ENCODE results near the gene DNAJC1.
A peak's percentile ranks its signal among the peaks of the same experiment; 100 is the strongest.
"Not testable (repeated sequence)": the region's sequence is repeated elsewhere in the genome, so short reads cannot be mapped to it uniquely, and the experiment has no call there.

DNAJC1 gene

GRCh38 chr10:22023508-22023907 lies 20.0 kb upstream of the DNAJC1 start:
- DNase-seq (ENCODE audit: low spot score in 2 of 2), result no peak
- Histone ChIP-seq H3K4me1 (no peaks in the 10 kb centered on the region), H3K9me3 (no peaks in the 10 kb centered on the region), H3K27me3 (ENCODE audit: low read depth) (no peaks in the 10 kb centered on the region), H3K4me3 (no peak overlapping the region), H3K36me3 (replicated peaks) (no peaks in the 10 kb centered on the region)
- in situ Hi-C loops (cut with MboI; ENCODE audit: low sequenced_read_pairs), result no loop called here

GRCh38 chr10:22022257-22023032 lies 18.9 kb upstream of the DNAJC1 start:
- DNase-seq (ENCODE audit: low spot score in 2 of 2), result no peak
- Histone ChIP-seq H3K4me3 (no peak overlapping the region), H3K36me3 (replicated peaks) (no peaks in the 10 kb centered on the region), H3K9me3 (no peaks in the 10 kb centered on the region), H3K4me1 (no peaks in the 10 kb centered on the region), H3K27me3 (ENCODE audit: low read depth) (no peaks in the 10 kb centered on the region)
- in situ Hi-C loops (cut with MboI; ENCODE audit: low sequenced_read_pairs), result no loop called here

GRCh38 chr10:22021144-22021543 lies 17.6 kb upstream of the DNAJC1 start:
- H3K4me1 ChIP-seq; H3K36me3 ChIP-seq (replicated peaks); H3K9me3 ChIP-seq; H3K27me3 ChIP-seq (ENCODE audit: low read depth); in situ Hi-C loops (cut with MboI; ENCODE audit: low sequenced_read_pairs); H3K4me3 ChIP-seq; DNase-seq (ENCODE audit: low spot score in 2 of 2): not testable (repeated sequence)

GRCh38 chr10:22017283-22018020 lies 13.9 kb upstream of the DNAJC1 start:
- Histone ChIP-seq H3K4me3 (no peak overlapping the region), H3K9me3 (no peaks in the 10 kb centered on the region), H3K4me1 (no peaks in the 10 kb centered on the region), H3K36me3 (replicated peaks) (no peaks in the 10 kb centered on the region), H3K27me3 (ENCODE audit: low read depth) (no peaks in the 10 kb centered on the region)
- in situ Hi-C loops (cut with MboI; ENCODE audit: low sequenced_read_pairs), result no loop called here
- no peak for DNase-seq (ENCODE audit: low spot score in 2 of 2)

- Histone ChIP-seq H3K4me3 (no peak overlapping the region), H3K4me1 (peaks cover under 1% of the 10 kb centered on the region), H3K36me3 (replicated peaks) (no peaks in the 10 kb centered on the region), H3K9me3 (no peaks in the 10 kb centered on the region), H3K27me3 (ENCODE audit: low read depth) (no peaks in the 10 kb centered on the region)
- in situ Hi-C loops (cut with MboI; ENCODE audit: low sequenced_read_pairs), result no loop called here
- no peak for DNase-seq (ENCODE audit: low spot score in 2 of 2)
Observed at GRCh38 chr10:22016046-22016705, 12.6 kb upstream of the DNAJC1 start.

- H3K27me3 ChIP-seq (ENCODE audit: low read depth), result no peaks in the 10 kb centered on the region
- in situ Hi-C loops (cut with MboI; ENCODE audit: low sequenced_read_pairs), result no loop called here
- DNase-seq (ENCODE audit: low spot score in 2 of 2), result peak in 1 of 2 experiments; percentile 24
- no peaks in the 10 kb centered on the region; the same call in 1 of the 2 replicates for H3K9me3 ChIP-seq
- H3K36me3 ChIP-seq (replicated peaks), result no peaks in the 10 kb centered on the region
- no peak overlapping the region for H3K4me3 ChIP-seq
- H3K4me1 ChIP-seq, result peaks cover 4% of the 10 kb centered on the region
Observed at GRCh38 chr10:22010973-22011408, 7.5 kb upstream of the DNAJC1 start.

GRCh38 chr10:22010539-22010938 lies 7.0 kb upstream of the DNAJC1 start:
- no peak overlapping the region for H3K4me3 ChIP-seq
- peaks cover 4% of the 10 kb centered on the region for H3K4me1 ChIP-seq
- no peak for DNase-seq (ENCODE audit: low spot score in 2 of 2)
- no peaks in the 10 kb centered on the region for H3K36me3 ChIP-seq (replicated peaks)
- in situ Hi-C loops (cut with MboI; ENCODE audit: low sequenced_read_pairs), result no loop called here
- no peaks in the 10 kb centered on the region; the same call in 1 of the 2 replicates for H3K9me3 ChIP-seq
- H3K27me3 ChIP-seq (ENCODE audit: low read depth), result no peaks in the 10 kb centered on the region

GRCh38 chr10:22006379-22006884 lies 2.9 kb upstream of the DNAJC1 start:
- no peak for DNase-seq (ENCODE audit: low spot score in 2 of 2)
- Histone ChIP-seq H3K9me3 (no peaks in the 10 kb centered on the region; the same call in 1 of the 2 replicates), H3K36me3 (replicated peaks) (no peaks in the 10 kb centered on the region), H3K4me3 (no peak overlapping the region), H3K27me3 (ENCODE audit: low read depth) (no peaks in the 10 kb centered on the region), H3K4me1 (peaks cover 15% of the 10 kb centered on the region)
- in situ Hi-C loops (cut with MboI; ENCODE audit: low sequenced_read_pairs), result loop anchor here (10.0 kb wide), 3 partner anchors 308 to 1058 kb away; partner anchors contain the start of gene COMMD3

GRCh38 chr10:22005763-22006162 lies 2.2 kb upstream of the DNAJC1 start:
- no peaks in the 10 kb centered on the region for H3K36me3 ChIP-seq (replicated peaks)

GRCh38 chr10:22003964-22004281 lies 393 bp upstream of the DNAJC1 start:
- H3K36me3 ChIP-seq (replicated peaks), result no peaks in the 10 kb centered on the region
- H3K9me3 ChIP-seq, result no peaks in the 10 kb centered on the region; the same call in 1 of the 2 replicates
- DNase-seq (ENCODE audit: low spot score in 2 of 2), result no peak
- in situ Hi-C loops (cut with MboI; ENCODE audit: low sequenced_read_pairs), result loop anchor here (10.0 kb wide), 3 partner anchors 311 to 1061 kb away; partner anchors contain the start of gene COMMD3
- H3K4me3 ChIP-seq, result peak overlapping the region; percentile 70
- H3K4me1 ChIP-seq, result peaks cover 25% of the 10 kb centered on the region
- H3K27me3 ChIP-seq (ENCODE audit: low read depth), result no peaks in the 10 kb centered on the region

More at GRCh38 chr10:22005763-22006162, 2.2 kb upstream of the DNAJC1 start:
- no peaks in the 10 kb centered on the region for H3K27me3 ChIP-seq (ENCODE audit: low read depth)
- no peak overlapping the region for H3K4me3 ChIP-seq
- in situ Hi-C loops (cut with MboI; ENCODE audit: low sequenced_read_pairs), result loop anchor here (10.0 kb wide), 3 partner anchors 309 to 1059 kb away; partner anchors contain the start of gene COMMD3
- no peak for DNase-seq (ENCODE audit: low spot score in 2 of 2)
- peaks cover 17% of the 10 kb centered on the region for H3K4me1 ChIP-seq
- no peaks in the 10 kb centered on the region; the same call in 1 of the 2 replicates for H3K9me3 ChIP-seq

- no peak for DNase-seq (ENCODE audit: low spot score in 2 of 2)
- no peaks in the 10 kb centered on the region; the same call in 1 of the 2 replicates for H3K9me3 ChIP-seq
- H3K4me1 ChIP-seq, result peaks cover 25% of the 10 kb centered on the region
- peak overlapping the region; percentile 70 for H3K4me3 ChIP-seq
- in situ Hi-C loops (cut with MboI; ENCODE audit: low sequenced_read_pairs), result loop anchor here (10.0 kb wide), 3 partner anchors 312 to 1062 kb away; partner anchors contain the start of gene COMMD3
- H3K27me3 ChIP-seq (ENCODE audit: low read depth), result no peaks in the 10 kb centered on the region
- no peaks in the 10 kb centered on the region for H3K36me3 ChIP-seq (replicated peaks)
Observed at GRCh38 chr10:22002591-22003176, 846 bp downstream of the DNAJC1 start.

- H3K4me3 ChIP-seq, result no peak overlapping the region
- peaks cover 14% of the 10 kb centered on the region for H3K4me1 ChIP-seq
- in situ Hi-C loops (cut with MboI; ENCODE audit: low sequenced_read_pairs), result loop anchor here (25.0 kb wide), 1 partner anchor 542 kb away; no protein-coding TSS in a partner anchor
Observed at GRCh38 chr10:21995557-21995956, 8.0 kb downstream of the DNAJC1 start.

More at GRCh38 chr10:21995557-21995956, 8.0 kb downstream of the DNAJC1 start:
- Histone ChIP-seq H3K27me3 (ENCODE audit: low read depth) (no peaks in the 10 kb centered on the region), H3K9me3 (no peaks in the 10 kb centered on the region), H3K36me3 (replicated peaks) (no peaks in the 10 kb centered on the region)
- no peak for DNase-seq (ENCODE audit: low spot score in 2 of 2)

Data from HAP-1 (cell line).